Endometrial microvascular endothelial cells (primary cell): ENCODE measurements around the gene BHLHA15. TPM values are rescaled to one million over a fixed set of nuclear protein-coding genes. Genes with fewer than 3 reads are reported as not detected.

Experiments used
- in situ Hi-C: cut with HindIII; loops from 2 replicates; pipeline ENCODE4 v1.10.0; 2017; ENCODE audit warnings: low sequenced_read_pairs, low pct_unique_long_range_greater_than_20kb; ENCODE audit errors: inconsistent ontology term
- total RNA-seq: library from RNA; depleted of rRNA; stranded (reverse); fragments of >200 nt; gene quantifications from one replicate; pipeline ENCODE4 v1.2.3, GENCODE V29; 2015; ENCODE audit errors: inconsistent ontology term

BHLHA15 gene
- total RNA-seq, 1 donor from 2014 or later = not detected

GRCh38 chr7:98221611-98222532, 10.6 kb downstream of the BHLHA15 start:
- in situ Hi-C loops = no loop called here

DNA sequence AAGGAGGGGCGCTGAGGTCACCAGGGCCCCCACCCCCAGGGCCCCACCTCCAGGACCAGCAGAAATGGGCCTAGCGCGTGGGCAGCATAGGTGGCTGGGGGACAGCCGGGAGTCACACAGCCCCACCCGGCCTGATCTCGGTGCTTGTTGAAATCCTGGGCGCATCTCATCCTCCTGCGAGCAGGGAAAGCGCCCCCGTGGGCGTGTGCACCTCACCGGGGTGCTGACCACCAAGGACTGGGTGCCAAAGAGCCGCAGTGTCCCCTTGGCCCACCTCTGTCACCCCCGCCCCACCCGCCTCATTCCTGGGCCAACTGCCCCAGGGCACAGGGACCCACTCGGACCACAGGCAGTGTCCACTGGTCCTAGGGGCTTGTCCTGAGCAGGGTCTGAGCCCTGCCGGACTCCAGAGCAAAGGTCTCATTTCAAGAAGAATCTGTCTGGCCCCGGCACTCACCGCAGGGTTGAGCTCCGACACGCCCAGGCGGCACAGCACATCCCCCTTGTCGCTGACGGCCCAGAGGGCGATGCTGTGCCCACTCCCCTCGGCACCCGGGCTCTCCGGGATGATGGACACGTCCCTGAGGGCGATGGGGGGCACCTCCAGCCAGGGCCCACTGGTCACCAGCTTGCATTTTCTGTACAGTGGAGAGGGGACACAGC, 11.4 kb downstream of the BHLHA15 start:
- in situ Hi-C loops = no loop called here

DNA sequence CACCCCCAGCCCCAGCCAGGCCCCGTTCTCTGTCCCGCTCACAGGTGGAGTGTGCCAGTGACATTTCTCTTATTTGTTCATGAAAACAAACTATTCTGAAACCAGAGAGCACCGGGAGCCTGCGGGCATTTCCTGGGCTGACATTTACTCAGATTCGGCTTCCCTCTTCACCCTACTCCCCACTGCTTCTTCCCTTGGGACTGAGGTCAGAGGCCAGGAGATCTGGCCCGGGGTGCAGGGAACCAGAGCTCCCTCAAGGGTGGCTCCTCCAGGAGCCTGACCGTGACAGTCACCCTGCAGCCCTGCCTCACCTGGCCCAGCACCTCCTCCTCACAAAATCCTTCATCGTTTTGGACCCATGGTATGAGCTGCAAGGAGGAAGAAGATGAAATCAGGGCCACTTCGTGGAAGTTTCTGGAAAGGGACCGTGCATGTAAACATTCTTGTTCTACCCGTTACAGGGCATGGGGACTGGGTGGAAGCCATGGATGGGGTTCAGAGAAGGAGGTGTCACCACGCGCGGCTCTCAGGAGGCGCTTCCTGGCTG, 12.2 kb downstream of the BHLHA15 start:
- in situ Hi-C loops = no loop called here

- in situ Hi-C loops = no loop called here
Observed at GRCh38 chr7:98223898-98224700, 12.9 kb downstream of the BHLHA15 start.

- in situ Hi-C loops = no loop called here
Observed at GRCh38 chr7:98224701-98225181, 13.5 kb downstream of the BHLHA15 start.

- in situ Hi-C loops = no loop called here
Observed at GRCh38 chr7:98225913-98226614, 14.8 kb downstream of the BHLHA15 start.

- in situ Hi-C loops = no loop called here
Observed at GRCh38 chr7:98227939-98228338, 16.7 kb downstream of the BHLHA15 start.

GRCh38 chr7:98228801-98229200, 17.6 kb downstream of the BHLHA15 start:
- in situ Hi-C loops = no loop called here

GRCh38 chr7:98229441-98229840, 18.2 kb downstream of the BHLHA15 start:
- in situ Hi-C loops = no loop called here

DNA sequence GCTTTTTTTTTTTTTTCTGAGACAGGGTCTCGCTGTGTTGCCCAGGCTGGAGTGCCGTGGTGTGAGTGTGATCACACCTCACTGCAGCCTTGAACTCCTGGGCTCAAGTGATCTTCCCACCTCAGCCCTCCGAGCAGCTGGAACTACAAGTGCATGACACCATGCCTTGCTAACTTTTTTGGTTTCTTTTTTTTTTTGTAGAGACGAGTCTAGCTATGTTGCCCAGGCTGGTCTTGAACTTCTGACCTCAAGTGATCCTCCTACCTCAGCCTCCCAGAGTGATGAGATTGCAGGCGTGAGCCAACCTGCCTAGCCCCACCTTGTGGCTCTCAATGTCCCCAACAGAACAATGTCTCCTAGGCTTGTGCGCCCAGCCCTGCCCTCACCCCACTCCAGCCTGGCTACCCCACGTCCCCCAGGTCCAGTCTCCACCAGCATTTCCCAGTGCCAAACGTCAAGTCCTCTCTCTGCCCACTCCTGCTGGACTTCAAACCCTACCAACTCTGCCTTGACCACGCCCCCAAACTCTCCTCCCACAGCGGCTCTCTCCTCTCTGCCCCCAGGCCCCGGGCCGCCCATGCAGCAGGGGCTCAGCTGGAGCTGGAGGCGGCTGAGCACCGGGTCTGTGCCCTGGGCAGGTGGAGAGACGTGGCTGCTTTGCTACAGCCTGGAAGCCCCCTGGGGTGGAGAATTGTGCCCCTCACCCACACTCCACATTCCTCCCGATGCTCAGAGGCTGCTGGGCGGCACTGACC, 18.9 kb downstream of the BHLHA15 start:
- in situ Hi-C loops = no loop called here

DNA sequence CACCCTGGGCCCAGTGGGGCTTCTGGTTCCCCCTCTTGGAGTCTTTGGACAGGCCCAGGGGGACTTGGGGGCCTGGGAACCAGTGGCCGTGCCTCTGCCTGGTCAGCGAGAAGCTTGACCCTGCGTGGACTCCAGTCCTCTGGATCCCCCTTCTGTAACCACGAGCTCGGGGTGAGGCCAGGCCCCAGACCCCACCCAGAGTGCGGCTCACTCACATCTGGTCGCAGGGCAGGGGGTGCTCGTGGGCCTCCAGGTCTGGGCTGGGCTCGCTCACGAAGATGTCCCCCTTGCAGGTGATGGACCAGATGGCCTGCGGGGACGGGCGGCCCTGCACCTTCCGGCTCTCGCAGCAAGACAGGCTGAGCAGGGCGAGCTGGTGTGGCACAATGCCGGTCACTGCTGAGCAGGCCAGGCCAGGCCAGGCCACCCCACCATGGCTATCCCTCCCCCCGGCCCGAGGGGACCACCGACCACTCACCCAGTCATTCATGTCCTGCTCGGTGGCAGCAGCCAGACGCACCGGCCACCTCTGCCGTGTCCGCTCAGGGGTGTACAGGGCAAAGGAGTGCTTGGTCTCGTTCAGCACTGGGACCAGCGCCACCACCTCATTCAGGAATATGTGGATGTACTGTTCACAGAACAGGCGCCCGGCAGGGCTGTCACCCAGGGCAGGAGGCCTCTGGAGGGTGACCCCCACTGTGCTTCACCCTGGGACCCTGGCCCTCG, 19.7 kb downstream of the BHLHA15 start:
- in situ Hi-C loops = no loop called here

- in situ Hi-C loops = no loop called here
Observed at GRCh38 chr7:98231493-98232262, 20.4 kb downstream of the BHLHA15 start.

- in situ Hi-C loops = no loop called here
Observed at GRCh38 chr7:98232263-98232585, 21.0 kb downstream of the BHLHA15 start.

DNA sequence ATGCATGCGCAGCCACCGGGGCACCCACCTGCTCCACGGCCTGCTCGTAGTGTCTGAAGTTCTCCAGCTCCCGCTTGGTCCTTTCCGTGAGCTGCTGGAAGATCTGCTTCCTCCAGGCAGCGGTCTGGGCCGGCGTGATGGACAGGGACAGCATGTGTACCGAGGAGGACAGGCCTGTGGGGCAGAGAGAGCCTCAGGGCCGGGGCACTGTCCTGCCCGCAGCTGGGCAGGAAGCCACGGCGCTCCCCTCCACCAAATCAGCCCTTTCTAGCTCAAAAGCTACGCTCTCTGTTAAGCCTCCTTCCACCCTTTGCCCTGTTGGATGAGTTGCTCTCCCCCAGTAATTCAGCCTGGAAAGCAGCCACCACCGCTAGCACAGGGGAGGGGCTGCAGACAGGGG, 21.6 kb downstream of the BHLHA15 start:
- in situ Hi-C loops = no loop called here

DNA sequence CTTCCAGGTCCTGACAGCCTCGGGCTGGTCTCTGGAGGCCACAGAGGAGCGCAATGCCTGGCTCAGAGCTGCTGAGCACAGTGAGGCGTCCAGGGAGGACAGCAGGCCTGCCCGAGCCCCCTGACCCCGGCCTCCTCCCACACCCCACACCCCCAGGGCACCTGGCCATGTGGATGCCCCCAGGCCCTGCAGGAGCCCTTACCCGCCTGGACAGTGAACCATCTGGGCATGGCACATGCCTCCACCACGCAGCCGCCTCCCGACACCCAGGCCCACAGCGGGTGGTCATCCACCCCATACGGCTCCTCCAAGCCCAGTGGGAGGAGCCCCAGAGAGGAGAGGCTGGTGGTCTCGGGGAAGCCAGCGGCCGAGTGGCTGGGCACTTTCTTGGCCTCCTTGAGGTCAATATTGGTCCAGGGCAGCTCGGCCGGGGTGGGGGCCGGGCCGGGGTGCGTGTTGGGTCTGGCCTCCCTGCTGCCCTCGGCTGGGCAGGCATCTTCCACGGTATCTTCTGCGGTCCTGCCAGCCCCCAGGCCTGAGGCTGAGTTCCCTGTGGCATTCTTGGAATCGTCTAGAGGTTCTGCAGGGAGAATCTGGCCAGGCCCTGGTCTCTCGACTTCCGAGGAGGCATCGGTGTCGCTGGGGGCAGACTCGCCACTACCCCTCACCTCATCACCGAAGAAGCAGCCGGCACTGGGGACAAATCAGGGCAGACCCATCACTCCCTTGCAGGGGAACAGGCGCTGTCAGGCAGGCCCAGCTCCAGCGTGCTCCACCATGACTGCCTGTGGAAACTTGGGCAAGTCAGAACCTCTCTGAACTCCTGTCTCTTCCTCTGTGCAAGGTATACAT, 22.2 kb downstream of the BHLHA15 start:
- in situ Hi-C loops = no loop called here
